ENCODE measurements around the gene AK1.

- TF ChIP-seq CTCF (conservative IDR thresholded peaks at IDR 0.05), result no peak
- TF ChIP-seq EZH2 (IDR thresholded peaks at IDR 0.05; ENCODE audit: low read depth), result no peak
These were observed 21.1 kb upstream of the AK1 start for GRCh38 chr9:127898433-127899127.

Measured in PC-9 (cell line).